Measurements from ENCODE around the gene CELSR3. TPM values are rescaled to one million over a fixed set of nuclear protein-coding genes. Genes with fewer than 3 reads are reported as not detected.

The CELSR3 gene
- total and polyA plus RNA-seq, 7 donors = under 0.01 to 2.5 (median 0.36) TPM

GRCh38 chr3:48630833-48631232 lies 31.9 kb downstream of the CELSR3 start:
- no peak for DNase-seq
- Histone ChIP-seq H3K27ac (no peak overlapping the region), H3K4me1 (peaks cover 0 to 19% (median 13%) of the 10 kb centered on the region in 4 donors), H3K4me3 (no peak overlapping the region), H3K36me3 (peaks cover 8 to 53% (median 25%) of the 10 kb centered on the region in 4 donors), H3K27me3 (no peaks in the 10 kb centered on the region), H3K9me3 (no peaks in the 10 kb centered on the region)
- no peak for TF ChIP-seq CTCF (IDR thresholded peaks at IDR 0.05)
- no peak for TF ChIP-seq POLR2A (IDR thresholded peaks at IDR 0.05)
- no peak for TF ChIP-seq POLR2AphosphoS5 (IDR thresholded peaks at IDR 0.05)
- no peak for TF ChIP-seq EP300 (IDR thresholded peaks at IDR 0.05)
- intact Hi-C loops (cut with DNase I) = no loop called here
- WGBS, 2 donors = 92 to 94% methylated on average over 12 of the region's 12 CpGs

- H3K36me3 ChIP-seq = peaks cover 8 to 57% (median 27%) of the 10 kb centered on the region in 4 donors
- DNase-seq = no peak
These were observed 32.3 kb downstream of the CELSR3 start for GRCh38 chr3:48630407-48630806.

GRCh38 chr3:48629894-48630293 lies 32.8 kb downstream of the CELSR3 start:
- H3K9me3 ChIP-seq = no peaks in the 10 kb centered on the region
- no peak overlapping the region for H3K4me3 ChIP-seq
- DNase-seq = no peak
- H3K27me3 ChIP-seq = no peaks in the 10 kb centered on the region
- TF ChIP-seq POLR2A (IDR thresholded peaks at IDR 0.05) (no peak), CTCF (IDR thresholded peaks at IDR 0.05) (no peak), EP300 (IDR thresholded peaks at IDR 0.05) (no peak), POLR2AphosphoS5 (IDR thresholded peaks at IDR 0.05) (no peak)
- H3K36me3 ChIP-seq = peaks cover 8 to 61% (median 27%) of the 10 kb centered on the region in 4 donors
- intact Hi-C loops (cut with DNase I) = no loop called here
- no peak overlapping the region for H3K27ac ChIP-seq
- H3K4me1 ChIP-seq = peaks cover 0 to 13% (median 11%) of the 10 kb centered on the region in 4 donors
- 96% methylated on average over 12 of the region's 12 CpGs for WGBS, 2 donors

More at GRCh38 chr3:48630407-48630806, 32.3 kb downstream of the CELSR3 start:
- 97% methylated on average over 8 of the region's 8 CpGs for WGBS, 2 donors
- Histone ChIP-seq H3K9me3 (no peaks in the 10 kb centered on the region), H3K4me3 (no peak overlapping the region), H3K4me1 (peaks cover 0 to 16% (median 11%) of the 10 kb centered on the region in 4 donors), H3K27me3 (no peaks in the 10 kb centered on the region), H3K27ac (no peak overlapping the region)
- TF ChIP-seq POLR2AphosphoS5 (IDR thresholded peaks at IDR 0.05) (no peak), POLR2A (IDR thresholded peaks at IDR 0.05) (no peak), EP300 (IDR thresholded peaks at IDR 0.05) (no peak), CTCF (IDR thresholded peaks at IDR 0.05) (no peak)
- intact Hi-C loops (cut with DNase I) = no loop called here

- no peak for DNase-seq
- Histone ChIP-seq H3K27me3 (no peaks in the 10 kb centered on the region), H3K9me3 (no peaks in the 10 kb centered on the region), H3K27ac (no peak overlapping the region), H3K4me3 (no peak overlapping the region), H3K36me3 (peaks cover 8 to 61% (median 27%) of the 10 kb centered on the region in 4 donors), H3K4me1 (no peaks in the 10 kb centered on the region)
- no peak for TF ChIP-seq EP300 (IDR thresholded peaks at IDR 0.05)
- TF ChIP-seq CTCF (IDR thresholded peaks at IDR 0.05) = no peak
- TF ChIP-seq POLR2AphosphoS5 (IDR thresholded peaks at IDR 0.05) = no peak
- no peak for TF ChIP-seq POLR2A (IDR thresholded peaks at IDR 0.05)
- intact Hi-C loops (cut with DNase I) = no loop called here
- 85 to 86% methylated on average over 13 of the region's 13 CpGs for WGBS, 2 donors
These were observed 34.2 kb downstream of the CELSR3 start for GRCh38 chr3:48628277-48629017.

All from sigmoid colon (tissue), 7 donors.